Stimulated activated CD4-positive, alpha-beta T cell treated with anti-CD3 and anti-CD28 coated beads, Interleukin-15, amount 100 ng/mL, for 1 hour (primary cell): ENCODE results near the gene KCNK15.
A peak's percentile ranks its signal among the peaks of the same experiment; 100 is the strongest.

Source experiments
- DNase-seq, 2 donors: peaks; one replicate each; pipeline ENCODE4 v3.0.0-alpha.2; 2020; ENCODE audit warnings: low read depth in 1 of 2, low spot score in 1 of 2

Gene KCNK15

DNA sequence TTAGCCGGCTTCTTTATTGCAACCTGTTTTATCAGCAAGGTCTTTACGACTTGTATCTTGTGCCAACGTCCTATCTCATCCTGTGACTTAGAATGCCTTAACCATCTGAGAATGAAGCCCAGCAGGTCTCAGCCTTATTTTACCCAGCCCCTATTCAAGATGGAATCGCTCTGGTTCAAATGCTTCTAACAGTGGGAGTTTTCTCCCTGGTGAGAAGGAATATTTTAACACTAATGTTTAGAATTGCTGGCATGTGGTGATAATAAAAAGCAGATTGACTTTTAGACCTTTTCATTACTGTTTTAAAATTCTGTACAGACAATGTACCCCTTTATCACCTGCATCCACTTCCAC lies 9.9 kb upstream of the KCNK15 start:
- DNase-seq: no peak

DNA sequence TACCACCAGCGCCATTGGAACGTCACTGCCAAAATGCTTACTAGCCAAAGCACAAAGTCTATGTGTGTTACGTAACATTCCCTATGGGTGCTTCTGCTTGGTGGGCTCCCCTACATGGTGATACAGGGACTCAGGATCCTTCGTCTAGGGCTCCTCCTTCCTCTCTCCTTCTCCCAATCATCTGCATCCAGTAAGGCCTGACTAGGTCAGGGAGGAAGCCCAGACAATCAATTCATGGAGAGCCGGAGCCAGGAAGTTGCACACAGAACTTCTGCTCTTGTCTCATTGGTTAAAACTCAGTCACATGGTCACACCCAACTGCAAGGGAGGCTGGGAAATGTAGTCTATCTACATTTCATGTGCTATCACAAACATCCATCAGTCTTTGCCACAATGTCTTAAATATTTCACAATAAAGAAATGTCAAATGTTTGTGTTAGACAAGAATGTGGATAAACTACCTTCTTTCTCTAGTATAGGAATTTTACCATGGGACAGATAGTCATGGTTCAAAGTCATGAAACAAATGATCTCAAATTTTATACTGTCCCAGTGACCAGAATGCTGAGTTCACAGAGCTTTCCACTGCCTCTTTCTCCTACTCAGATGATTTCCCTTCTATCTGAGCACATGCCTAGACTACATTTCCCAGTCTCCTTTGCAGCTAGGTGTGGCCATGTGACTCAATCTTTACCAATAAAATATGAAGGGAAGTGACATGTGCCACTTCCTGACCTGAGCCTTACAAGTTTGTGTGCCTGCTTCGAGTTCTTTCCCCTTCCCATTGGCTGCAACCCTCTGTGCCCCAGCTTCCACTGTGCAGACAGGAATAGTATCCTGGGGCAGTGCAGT lies 9.3 kb upstream of the KCNK15 start:
- DNase-seq: no peak

DNA sequence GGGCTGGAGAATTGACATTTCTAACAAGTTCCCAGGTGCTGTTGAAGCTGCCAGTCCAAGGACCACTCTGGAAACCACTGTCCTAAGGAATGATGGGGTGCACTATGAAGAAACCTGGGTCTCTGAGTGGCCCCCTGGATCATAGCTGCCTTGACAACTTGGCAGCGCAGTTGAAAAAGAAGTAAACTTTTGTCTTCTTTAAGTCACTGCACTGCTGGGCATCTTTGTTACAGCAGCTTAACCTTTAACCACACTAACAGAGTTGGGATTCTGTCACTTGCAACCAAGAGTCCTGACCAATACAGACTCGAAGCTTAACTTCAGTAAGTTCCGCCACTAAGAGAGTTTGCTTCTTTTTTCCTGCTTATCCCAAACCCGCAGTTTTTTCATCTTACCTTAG lies 8.5 kb upstream of the KCNK15 start:
- DNase-seq: no peak

DNA sequence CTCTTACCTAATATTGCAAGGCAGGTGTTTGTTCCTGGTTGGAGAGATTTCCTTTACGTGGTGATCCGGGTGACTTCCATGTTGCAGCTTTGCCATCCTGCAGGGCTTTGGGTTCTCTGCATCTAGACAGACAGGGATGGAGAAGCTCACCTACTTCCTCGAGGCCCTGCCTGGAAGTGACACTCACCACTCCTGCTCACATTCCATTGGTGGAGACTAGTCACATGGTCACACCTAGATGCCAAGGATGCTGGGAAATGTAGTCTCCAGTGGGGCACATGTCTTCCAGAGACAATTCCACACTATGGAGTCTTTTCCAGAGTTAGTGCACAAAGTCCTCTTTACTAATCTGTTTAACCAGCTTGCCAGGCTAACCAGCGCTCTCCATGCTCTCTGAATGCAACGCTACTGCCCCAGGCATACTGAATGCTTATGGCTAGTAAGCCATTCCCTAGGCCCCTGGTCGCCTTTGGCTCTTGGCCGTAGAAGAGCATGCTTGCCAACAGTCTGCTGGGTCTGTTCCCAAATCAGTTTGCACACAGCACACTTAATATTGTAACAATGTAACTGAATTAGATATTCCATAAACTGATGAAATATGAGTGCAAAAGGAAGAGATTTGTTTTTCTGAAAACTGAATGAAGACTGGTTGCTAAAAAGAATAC lies 6.7 kb upstream of the KCNK15 start:
- DNase-seq: no peak

DNA sequence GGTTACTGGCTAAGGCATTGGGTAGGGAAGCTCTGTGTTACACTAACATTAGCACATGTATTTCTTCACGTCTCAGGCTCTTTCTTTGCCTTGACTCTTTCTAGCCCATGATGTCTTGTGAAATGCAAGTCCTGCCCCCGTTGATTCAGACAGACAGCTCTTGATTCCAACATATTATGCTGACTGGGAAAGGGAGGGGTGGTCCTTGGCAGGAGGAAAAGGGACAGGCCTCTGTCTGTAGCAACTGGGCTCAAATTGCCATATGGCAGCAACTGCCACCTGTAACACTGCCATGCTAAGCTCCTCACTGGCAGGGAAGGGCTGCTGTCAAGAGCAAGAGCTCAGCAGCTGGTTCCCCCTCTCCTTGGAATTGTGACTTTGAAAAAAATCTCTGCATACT lies 5.7 kb upstream of the KCNK15 start:
- no peak for DNase-seq

DNA sequence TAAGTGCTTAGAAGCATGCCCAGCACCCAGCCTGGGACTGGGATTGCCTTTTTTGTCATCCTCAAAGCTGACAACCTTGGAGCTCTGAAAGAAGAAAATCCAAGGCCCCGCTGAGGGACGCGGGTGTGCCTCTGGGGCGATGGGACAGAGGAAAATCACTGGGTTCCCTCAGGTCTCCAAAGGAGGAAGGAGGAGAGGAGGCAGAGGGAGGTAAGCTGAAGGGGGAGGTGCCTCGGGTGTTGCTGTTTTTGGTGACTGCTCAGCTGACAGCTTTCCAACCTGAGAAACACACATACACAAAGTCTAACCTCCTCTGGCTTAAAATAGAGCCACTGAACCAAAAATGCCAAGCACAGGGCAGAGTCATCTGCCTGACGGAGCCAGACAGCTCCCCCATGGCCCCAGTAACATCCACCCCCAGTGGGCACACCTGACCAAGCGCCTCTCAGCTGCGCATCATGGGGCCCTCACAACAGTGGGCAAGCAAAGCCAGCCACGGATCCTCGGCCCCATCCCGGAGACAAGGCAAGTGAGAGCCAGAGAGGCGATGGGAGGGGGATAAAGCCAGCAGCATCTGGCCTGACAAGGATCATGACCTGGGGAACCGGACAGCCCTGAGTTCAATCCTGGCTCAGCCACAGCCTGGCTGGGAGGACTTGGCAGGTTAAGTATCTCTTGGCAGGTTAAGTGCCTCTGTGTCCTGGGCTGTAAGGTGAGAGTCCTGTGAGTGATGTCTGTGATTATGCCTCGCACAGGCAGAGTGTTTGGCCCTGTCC lies 3.2 kb upstream of the KCNK15 start:
- no peak for DNase-seq

DNA sequence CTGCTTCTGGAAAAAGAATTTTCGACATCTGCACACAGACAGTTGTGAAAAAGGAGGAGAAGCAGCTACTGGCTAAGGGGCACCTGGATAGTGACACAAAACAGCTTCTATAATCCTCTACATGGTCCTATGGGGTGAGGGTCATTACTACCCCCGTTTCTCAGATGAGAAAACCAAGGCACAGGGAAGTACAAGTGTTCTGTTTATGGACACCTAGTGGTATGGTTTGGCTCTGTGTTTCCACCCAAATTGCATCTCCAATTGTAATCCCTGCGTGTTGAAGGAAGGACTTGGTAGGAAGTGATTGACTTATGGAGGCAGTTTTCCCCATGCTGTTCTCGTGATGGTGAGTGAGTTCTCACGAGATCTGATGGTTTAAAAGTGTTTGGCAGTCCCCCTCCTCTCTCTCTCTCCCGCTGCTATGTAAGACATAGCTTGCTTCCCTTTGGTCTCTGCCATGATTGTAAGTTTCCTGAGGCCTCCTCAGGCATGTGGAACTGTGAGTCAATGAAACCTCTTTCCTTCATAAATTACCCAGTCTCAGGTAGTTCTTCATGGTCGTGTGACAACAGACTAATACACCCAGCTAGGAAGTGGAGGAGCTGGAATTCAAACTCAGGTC lies 2.5 kb upstream of the KCNK15 start:
- no peak for DNase-seq

DNA sequence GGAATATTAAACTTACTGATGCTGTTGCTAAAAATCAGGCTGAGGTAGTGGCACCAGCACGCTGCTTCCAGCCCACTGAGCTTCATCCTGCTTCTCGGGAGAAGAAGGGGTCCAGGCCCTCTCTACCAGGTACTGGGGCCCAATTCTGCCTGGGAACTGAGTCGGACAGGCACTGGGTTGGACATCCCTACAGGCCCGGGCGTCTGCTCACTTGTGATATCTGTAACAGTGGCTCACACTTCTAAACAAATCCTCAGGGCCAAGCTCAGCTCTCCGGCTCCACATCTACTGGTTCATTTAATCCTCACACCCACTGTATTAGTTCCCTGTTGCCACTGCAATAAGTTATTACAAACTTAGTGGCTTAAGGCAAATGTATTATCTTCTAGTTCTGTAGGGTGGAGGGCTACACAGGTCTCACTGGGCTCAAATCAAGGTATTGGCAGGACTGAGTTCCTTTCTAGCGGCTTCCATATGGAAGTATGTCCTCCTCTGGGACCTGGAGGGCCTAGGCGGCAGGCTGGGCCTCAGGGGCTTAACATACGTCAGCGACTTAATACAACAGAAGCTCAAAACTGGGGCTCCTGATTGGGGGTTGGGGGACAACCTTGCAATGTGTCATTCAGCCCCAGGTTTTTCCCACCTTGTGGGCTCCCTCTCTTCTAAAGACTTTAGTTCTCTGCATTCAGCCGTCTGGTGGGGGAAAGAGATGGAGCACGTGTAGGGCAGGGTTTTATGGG lies 1.6 kb upstream of the KCNK15 start:
- DNase-seq: no peak

DNA sequence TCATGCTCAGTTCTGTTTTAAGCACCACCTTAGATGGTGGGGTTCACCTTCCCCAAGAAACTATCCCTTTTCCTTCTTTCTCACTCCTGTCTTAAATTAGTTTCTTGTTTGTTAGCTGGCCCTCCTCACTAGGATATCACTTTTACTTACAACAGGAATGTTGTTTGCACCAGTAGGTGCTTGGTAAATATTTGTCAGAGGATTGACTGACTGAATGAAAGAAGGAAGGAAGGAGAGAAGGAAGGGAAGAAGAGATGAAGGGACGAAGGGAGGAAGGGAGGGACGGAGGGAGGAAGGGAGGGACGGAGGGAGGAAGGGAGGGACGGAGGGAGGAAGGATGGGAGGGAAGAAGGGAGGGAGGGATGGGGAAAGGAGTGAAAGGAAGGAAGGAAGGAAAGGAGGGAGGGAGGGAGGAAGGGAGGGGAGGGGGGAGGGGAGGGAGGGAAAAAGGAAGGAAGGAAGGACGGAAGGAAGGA lies 505 bp upstream of the KCNK15 start:
- DNase-seq: no peak

DNA sequence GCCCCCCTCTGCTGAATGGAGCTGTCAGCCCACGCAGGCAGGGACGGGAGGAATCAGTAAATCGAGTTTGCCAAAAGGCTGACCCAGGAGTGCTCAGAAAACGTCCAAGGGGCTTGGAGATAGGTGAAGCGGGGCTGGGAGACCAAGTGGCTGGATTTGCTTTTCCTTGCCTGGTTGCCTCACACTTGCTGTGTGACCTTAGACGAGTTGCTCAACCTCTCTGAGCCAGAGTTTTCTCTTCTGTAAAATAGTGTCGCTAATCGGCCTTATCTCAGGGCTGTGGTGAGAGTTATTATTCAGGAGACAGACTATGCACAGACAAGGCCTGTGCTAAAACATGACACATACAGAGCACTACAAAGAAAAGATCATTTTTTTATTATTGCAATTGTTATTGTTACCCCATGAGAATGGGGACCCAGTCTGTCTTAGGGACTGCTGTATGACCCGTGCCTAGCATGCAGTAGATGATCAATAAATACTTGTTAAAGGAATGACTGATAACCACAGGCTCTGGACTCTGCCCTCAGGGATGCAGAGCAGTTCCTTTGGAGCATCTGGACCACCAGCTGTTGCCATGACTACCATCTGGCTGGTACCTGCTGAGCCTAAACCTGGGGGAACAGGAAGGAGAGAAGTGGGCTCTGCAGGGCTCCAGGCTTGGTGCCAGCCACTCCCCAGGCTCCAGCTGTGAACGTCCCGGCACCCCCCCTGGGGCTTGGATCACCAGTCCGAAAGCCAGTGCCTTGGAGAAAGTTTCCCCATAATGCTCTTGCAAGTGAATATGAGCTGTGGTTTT lies 901 bp downstream of the KCNK15 start:
- no peak for DNase-seq

DNA sequence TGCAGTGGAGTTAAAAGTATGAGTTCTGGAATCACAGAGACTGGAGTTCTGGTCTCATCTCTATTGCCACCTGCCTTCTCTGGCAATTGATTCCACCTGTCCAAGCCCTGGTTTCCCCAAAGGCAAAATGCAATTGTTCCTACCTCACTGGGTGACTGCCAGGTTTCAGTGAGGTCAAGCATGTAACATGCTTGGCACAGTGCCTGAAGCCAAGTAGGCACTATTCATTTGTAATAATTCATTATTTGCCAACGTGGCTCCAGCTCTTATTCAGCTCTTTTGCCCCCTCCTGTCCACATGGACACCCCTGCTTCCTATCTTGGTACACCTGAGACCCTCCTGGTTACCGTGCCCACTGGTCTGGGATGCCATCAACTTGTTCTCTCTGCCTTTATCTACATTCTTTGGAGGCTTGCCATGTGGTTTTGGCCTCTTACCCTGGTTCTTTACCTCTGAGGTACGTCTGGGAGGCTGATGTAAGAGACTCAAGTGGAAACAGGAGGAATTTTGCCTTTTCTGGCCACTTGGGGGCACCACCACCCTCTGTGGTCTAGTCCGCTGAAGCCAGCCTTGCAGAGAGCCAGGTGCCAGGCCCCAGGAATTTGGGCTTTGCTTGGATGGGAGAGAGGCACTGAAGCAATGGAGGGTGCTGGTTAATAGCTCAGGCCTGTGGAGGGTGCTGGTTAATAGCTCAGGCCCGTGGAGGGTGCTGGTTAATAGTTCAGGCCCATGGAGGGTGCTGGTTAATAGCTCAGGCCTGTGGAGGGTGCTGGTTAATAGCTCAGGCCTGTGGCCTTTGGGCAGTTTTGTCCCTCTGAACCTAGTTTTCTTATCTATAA lies 1.7 kb downstream of the KCNK15 start:
- peak in 1 of 2 donors; percentile 39 for DNase-seq

DNA sequence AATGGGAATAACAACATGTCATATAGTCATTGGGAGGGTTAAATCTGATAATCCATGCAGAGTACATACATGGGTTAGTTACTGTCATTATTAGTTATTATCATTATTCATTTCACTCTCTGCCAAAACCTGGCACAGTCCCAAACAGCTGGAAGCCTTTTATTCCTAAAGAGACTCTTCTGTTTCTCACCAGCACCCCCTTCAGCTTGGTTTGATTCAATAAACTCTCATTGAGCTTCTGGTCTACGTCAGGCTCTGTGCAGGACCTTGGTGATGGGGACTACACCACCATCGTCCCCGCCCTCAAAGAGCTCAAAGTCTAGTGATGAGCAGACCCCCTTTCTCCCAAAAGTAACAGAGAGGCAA lies 2.3 kb downstream of the KCNK15 start:
- DNase-seq: no peak

DNA sequence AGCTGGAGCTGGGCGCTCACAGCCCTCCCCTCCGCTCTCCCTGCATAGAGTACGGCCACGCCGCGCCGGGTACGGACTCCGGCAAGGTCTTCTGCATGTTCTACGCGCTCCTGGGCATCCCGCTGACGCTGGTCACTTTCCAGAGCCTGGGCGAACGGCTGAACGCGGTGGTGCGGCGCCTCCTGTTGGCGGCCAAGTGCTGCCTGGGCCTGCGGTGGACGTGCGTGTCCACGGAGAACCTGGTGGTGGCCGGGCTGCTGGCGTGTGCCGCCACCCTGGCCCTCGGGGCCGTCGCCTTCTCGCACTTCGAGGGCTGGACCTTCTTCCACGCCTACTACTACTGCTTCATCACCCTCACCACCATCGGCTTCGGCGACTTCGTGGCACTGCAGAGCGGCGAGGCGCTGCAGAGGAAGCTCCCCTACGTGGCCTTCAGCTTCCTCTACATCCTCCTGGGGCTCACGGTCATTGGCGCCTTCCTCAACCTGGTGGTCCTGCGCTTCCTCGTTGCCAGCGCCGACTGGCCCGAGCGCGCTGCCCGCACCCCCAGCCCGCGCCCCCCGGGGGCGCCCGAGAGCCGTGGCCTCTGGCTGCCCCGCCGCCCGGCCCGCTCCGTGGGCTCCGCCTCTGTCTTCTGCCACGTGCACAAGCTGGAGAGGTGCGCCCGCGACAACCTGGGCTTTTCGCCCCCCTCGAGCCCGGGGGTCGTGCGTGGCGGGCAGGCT lies 4.6 kb downstream of the KCNK15 start:
- no peak for DNase-seq

DNA sequence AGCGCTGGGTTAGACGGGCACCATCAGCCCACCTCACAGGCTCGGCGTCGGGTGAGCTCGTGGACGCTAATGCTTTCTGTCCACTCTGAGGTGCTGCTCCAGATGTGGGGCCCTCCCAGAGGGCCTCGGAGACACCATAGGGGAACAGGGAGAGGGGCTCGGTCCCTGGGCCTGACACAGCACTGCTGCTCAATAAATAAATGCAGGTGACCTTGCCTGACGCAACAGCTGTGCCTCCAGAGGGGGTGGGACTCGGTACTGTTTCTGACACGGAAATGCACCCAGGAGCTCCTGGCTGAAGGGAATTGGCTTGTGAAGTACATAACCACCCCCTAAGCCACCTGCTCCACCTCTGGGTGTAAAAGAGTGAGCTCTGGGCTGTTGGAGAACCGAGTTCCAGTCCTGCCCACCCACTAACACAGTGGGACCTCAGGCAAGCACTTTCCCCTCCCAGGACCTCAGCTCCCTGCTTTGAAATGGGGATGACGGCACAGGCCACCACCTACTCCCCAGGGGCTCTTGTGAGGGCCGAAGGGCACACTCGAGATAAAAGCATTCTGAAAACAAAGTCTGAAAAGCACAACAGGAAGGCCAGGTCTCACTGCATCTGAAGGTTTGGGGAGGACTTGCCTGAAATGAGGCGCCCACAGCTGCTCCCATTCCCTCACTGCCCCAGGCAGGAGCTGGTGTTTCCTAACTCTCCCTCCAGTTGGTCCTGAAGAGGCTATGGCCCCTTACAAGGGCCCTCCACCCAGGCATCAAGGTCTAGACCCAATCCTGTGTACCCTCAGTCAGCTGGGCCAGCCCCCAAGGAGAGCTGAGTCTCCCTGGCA lies 6.7 kb downstream of the KCNK15 start:
- no peak for DNase-seq

DNA sequence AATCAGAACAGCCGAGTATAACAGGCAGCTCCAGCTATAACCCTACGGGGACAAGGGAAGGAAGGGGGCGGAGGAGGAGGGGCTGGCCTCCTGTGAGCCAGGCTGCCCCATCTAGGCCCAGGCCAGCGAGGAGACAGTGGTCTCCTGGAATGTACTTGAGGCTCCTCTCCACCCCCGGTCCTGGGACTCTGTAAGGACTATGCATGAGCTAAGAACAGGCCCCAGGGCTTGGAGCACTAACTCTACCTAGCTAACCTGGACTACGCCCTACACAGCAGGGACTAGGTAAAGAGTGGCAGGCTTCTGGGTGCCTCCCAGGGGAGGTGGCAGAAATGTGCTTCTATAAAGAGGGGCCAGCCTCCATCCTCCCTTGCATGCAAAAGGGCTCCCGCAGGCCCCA lies 8.9 kb downstream of the KCNK15 start:
- no peak for DNase-seq

DNA sequence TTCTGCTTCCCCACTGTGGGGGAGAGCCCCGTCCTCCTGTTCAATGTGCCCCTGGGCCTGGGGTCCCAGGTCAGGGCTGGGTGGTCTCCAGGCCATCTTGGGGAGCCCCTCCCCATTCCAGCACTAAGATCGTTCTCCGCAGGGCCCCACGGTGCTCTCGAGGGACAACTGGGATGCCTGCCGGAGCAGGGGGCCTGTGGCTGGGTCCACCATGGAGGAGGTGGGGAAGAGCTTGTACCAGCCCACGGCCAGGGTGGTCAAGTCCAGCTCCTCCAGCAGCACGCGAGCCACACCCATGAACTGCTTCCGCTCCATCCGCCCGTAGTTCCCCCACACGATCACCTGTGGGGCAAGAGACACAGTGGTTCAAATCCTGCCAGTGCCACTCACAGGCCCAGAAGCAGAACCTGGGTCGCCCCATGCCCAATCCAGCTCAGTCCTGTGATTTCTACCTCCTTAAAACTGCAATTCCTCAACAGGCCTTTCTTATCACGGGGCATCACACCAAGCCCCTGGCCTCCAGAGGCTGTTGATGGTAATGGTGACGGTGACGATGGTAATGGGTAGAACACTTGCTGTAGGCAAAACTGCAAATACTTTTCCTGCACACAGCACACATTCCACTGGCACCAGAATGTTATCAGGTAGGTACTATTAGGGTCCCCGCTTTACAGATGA lies 10.5 kb downstream of the KCNK15 start:
- no peak for DNase-seq

DNA sequence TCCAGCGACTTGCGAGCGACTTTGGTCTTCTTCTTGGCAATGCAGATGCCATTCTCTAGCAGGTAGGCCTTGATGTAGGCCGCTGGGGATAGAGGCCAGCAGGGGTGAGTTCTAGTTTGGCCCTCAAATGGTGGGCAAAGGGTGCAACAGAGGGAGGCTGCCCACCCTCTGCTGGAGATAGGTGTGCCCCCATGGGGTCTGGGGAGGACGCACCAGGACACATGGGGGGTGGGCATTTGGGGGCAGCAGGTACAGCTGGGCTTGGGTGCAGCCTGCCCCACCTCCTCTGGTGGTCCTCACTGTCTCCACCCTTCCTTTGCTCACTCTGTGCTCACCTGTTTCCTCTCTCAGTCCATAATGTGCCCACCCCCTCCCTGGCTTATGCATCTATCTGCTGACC lies 11.3 kb downstream of the KCNK15 start:
- DNase-seq: no peak
